H1 (cell line): ENCODE results near the gene RAET1L. TPM values are rescaled to one million over a fixed set of nuclear protein-coding genes. Genes with fewer than 3 reads are reported as not detected.

Experiments used
- CTCF ChIA-PET: fragments of 300-600 bp; sonication (Branson Sonifier 250); formaldehyde crosslinking; loops from one replicate; lab custom pipeline; 2021; ENCODE audit not compliant: partially characterized antibody; lab: Charles Lee
- POLR2A ChIA-PET: fragments of 300-600 bp; sonication (Branson Sonifier 250); formaldehyde crosslinking; loops from one replicate; lab custom pipeline; 2021; ENCODE audit warnings: inconsistent platforms; ENCODE audit not compliant: partially characterized antibody; lab: Charles Lee
- DNase-seq, 2 experiments: peaks; one replicate each; pipeline versions ENCODE4 v3.0.0 to v3.0.0-alpha.2; 2010 to 2022; ENCODE audit warnings: low spot score in 2 of 2, low read depth in 1 of 2, mixed read lengths in 1 of 2
- FAIRE-seq: peaks from 2 replicates; lab custom pipeline; 2011; peaks lifted over from hg19 to GRCh38; lab: Jason Lieb, UNC
- H2AFZ ChIP-seq: 2 replicates; pipeline ENCODE4 v1.8.1; 2012; ENCODE audit warnings: low read length, inconsistent platforms
- H2AK5ac ChIP-seq: 2 replicates; pipeline ENCODE4 v1.6.1; 2013; ENCODE audit warnings: low read depth, low read length
- H2BK120ac ChIP-seq: replicated peaks from 2 replicates; pipeline ENCODE3; 2013; ENCODE audit warnings: low read depth, low read length, inconsistent platforms
- H2BK12ac ChIP-seq: 2 replicates; pipeline ENCODE4 v1.6.1; 2013; ENCODE audit warnings: low read depth, low read length
- H2BK15ac ChIP-seq: 2 replicates; pipeline ENCODE4 v1.6.1; 2013; ENCODE audit warnings: low read length
- H2BK20ac ChIP-seq: 2 replicates; pipeline ENCODE4 v1.6.1; 2013; ENCODE audit warnings: low read length
- H2BK5ac ChIP-seq: 2 replicates; pipeline ENCODE4 v1.6.1; 2013; ENCODE audit warnings: low read depth, low read length
- H3K14ac ChIP-seq: 2 replicates; pipeline ENCODE4 v1.6.1; 2013; ENCODE audit warnings: inconsistent platforms; ENCODE audit not compliant: insufficient read length
- H3K18ac ChIP-seq: 2 replicates; pipeline ENCODE4 v1.6.1; 2013; ENCODE audit warnings: low read length; ENCODE audit errors: extremely low read depth
- H3K23ac ChIP-seq: 2 replicates; pipeline ENCODE4 v1.6.1; 2013; ENCODE audit warnings: inconsistent platforms; ENCODE audit not compliant: insufficient read length
- H3K23me2 ChIP-seq: 2 replicates; pipeline ENCODE4 v1.6.1; 2013; ENCODE audit warnings: low read depth, low read length
- H3K27ac ChIP-seq: 2 replicates; pipeline ENCODE4 v1.6.1; 2011; ENCODE audit warnings: low read depth, low read length, inconsistent platforms
- H3K27me3 ChIP-seq, 4 experiments: replicated peaks in 1 of 4; 1 replicate in 1 of 4; 2 replicates in 3 of 4; pipeline versions ENCODE4 v1.6.1 to v1.8.1; 2011 to 2013; ENCODE audit warnings: low read length in 3 of 4, mild to moderate bottlenecking in 3 of 4, inconsistent platforms in 2 of 4, mixed read lengths in 2 of 4, moderate library complexity in 1 of 4; ENCODE audit not compliant: control insufficient read depth in 3 of 4, insufficient read depth in 3 of 4; ENCODE audit errors: extremely low read depth in 1 of 4
- H3K36me3 ChIP-seq, 4 experiments: 2 replicates each; pipeline versions ENCODE4 v1.6.1 to v1.8.1; 2011 to 2013; ENCODE audit warnings: mild to moderate bottlenecking in 4 of 4, low read length in 3 of 4, moderate library complexity in 2 of 4, control low read depth in 1 of 4, inconsistent platforms in 1 of 4; ENCODE audit not compliant: insufficient read depth in 4 of 4, control insufficient read depth in 2 of 4
- H3K4ac ChIP-seq: replicated peaks from 2 replicates; pipeline ENCODE3; 2013; ENCODE audit warnings: low read length, low read depth, mixed read lengths, inconsistent platforms; ENCODE audit not compliant: insufficient read length
- H3K4me1 ChIP-seq, 4 experiments: replicated peaks in 1 of 4; 1 replicate in 1 of 4; 2 replicates in 3 of 4; pipeline versions ENCODE4 v1.6.1 to v1.8.1; 2011 to 2013; ENCODE audit warnings: low read length in 3 of 4, inconsistent platforms in 2 of 4, mixed read lengths in 1 of 4; ENCODE audit not compliant: insufficient read depth in 4 of 4, control insufficient read depth in 3 of 4
- H3K4me2 ChIP-seq, 2 experiments: 2 replicates each; pipeline versions ENCODE4 v1.6.1 to v1.8.1; 2011 to 2013; ENCODE audit warnings: low read depth in 2 of 2, low read length in 2 of 2, control low read depth in 1 of 2, inconsistent platforms in 1 of 2, mild to moderate bottlenecking in 1 of 2; ENCODE audit not compliant: insufficient read depth in 1 of 2
- H3K4me3 ChIP-seq, 4 experiments: fragments of 200-600, 300-600 bp in 1 of 4; sonication (generic), shearing (Covaris generic), sonication (Bioruptor Twin) in 1 of 4; 2 replicates each; pipeline versions ENCODE4 v1.5.1 to v1.8.1; 2011 to 2016; ENCODE audit warnings: low read length in 4 of 4, low read depth in 3 of 4, control low read depth in 2 of 4, inconsistent platforms in 2 of 4, mild to moderate bottlenecking in 2 of 4, mixed read lengths in 1 of 4, moderate library complexity in 1 of 4; ENCODE audit not compliant: insufficient read depth in 2 of 4; ENCODE audit errors: extremely low read depth in 1 of 4
- H3K56ac ChIP-seq: replicated peaks from 2 replicates; pipeline ENCODE3; 2013; ENCODE audit warnings: low read depth, mild to moderate bottlenecking, mixed read lengths, low read length, inconsistent platforms; ENCODE audit not compliant: insufficient read length
- H3K79me1 ChIP-seq: 2 replicates; pipeline ENCODE4 v1.6.1; 2013; ENCODE audit warnings: low read depth, low read length, control low read depth
- H3K79me2 ChIP-seq, 2 experiments: 2 replicates each; pipeline versions ENCODE4 v1.6.1 to v1.8.1; 2012 to 2013; ENCODE audit warnings: low read length in 2 of 2, mild to moderate bottlenecking in 2 of 2, inconsistent platforms in 1 of 2; ENCODE audit not compliant: insufficient read depth in 2 of 2, control insufficient read depth in 1 of 2
- H3K9ac ChIP-seq, 4 experiments: replicated peaks in 1 of 4; 1 replicate in 1 of 4; 2 replicates in 3 of 4; pipeline versions ENCODE4 v1.6.1 to v1.8.1; 2011 to 2013; ENCODE audit warnings: low read depth in 3 of 4, low read length in 3 of 4, control low read depth in 2 of 4, mild to moderate bottlenecking in 2 of 4, moderate library complexity in 2 of 4, inconsistent platforms in 1 of 4; ENCODE audit errors: extremely low read depth in 1 of 4
- H3K9me3 ChIP-seq, 2 experiments: 2 replicates each; pipeline versions ENCODE4 v1.6.1 to v1.8.1; 2012 to 2013; ENCODE audit warnings: mild to moderate bottlenecking in 2 of 2, moderate library complexity in 2 of 2, control low read depth in 1 of 2, inconsistent platforms in 1 of 2, low read depth in 1 of 2, low read length in 1 of 2, mixed read lengths in 1 of 2; ENCODE audit not compliant: insufficient read depth in 2 of 2
- H4K20me1 ChIP-seq, 2 experiments: replicated peaks in 1 of 2; 2 replicates each; pipeline versions ENCODE3 to v1.8.1; 2011 to 2013; ENCODE audit warnings: inconsistent platforms in 2 of 2, low read length in 2 of 2, mild to moderate bottlenecking in 1 of 2; ENCODE audit not compliant: insufficient read depth in 2 of 2, control insufficient read depth in 1 of 2
- H4K5ac ChIP-seq: 2 replicates; pipeline ENCODE4 v1.6.1; 2013; ENCODE audit warnings: low read length, low read depth, mixed read lengths, inconsistent platforms; ENCODE audit not compliant: insufficient read length
- H4K8ac ChIP-seq: 2 replicates; pipeline ENCODE4 v1.8.0; 2013; ENCODE audit warnings: mild to moderate bottlenecking, moderate library complexity, low read length, inconsistent platforms; ENCODE audit not compliant: insufficient read depth; ENCODE audit errors: extremely low read depth
- H4K91ac ChIP-seq: replicated peaks from 2 replicates; pipeline ENCODE3; 2013; ENCODE audit warnings: low read length, mixed read lengths, inconsistent platforms; ENCODE audit not compliant: insufficient read length
- BCL11A ChIP-seq, 2 experiments: IDR thresholded peaks; one replicate each; pipeline ENCODE4 v1.6.1; 2011; ENCODE audit warnings: low read depth in 2 of 2, low read length in 2 of 2, mild to moderate bottlenecking in 2 of 2
- CHD1 ChIP-seq: IDR thresholded peaks from 2 replicates; pipeline ENCODE4 v1.6.1; 2012; ENCODE audit warnings: low read depth, low read length, improper control_type of control experiment
- CHD2 ChIP-seq: IDR thresholded peaks from 2 replicates; pipeline ENCODE4 v1.6.1; 2012; ENCODE audit warnings: low read length, improper control_type of control experiment
- HDAC2 ChIP-seq, 2 experiments: fragments of 300-600 bp in 1 of 2; sonication (generic) in 1 of 2; IDR thresholded peaks; 2 replicates each; pipeline ENCODE4 v1.6.1; 2011 to 2012; ENCODE audit warnings: low read depth in 2 of 2, low read length in 2 of 2, mild to moderate bottlenecking in 2 of 2, moderate library complexity in 2 of 2, borderline replicate concordance in 1 of 2, inconsistent platforms in 1 of 2
- RAD21 ChIP-seq, 2 experiments: IDR thresholded peaks in 1 of 2; conservative IDR thresholded peaks in 1 of 2; 2 replicates each; pipeline ENCODE4 v1.6.1; 2011; ENCODE audit warnings: low read depth in 2 of 2, low read length in 2 of 2, improper control_type of control experiment in 1 of 2, inconsistent platforms in 1 of 2, mild to moderate bottlenecking in 1 of 2, moderate library complexity in 1 of 2
- SUZ12 ChIP-seq: fragments of 200-600 bp; sonication (generic); IDR thresholded peaks from 2 replicates; pipeline ENCODE4 v1.6.1; 2012; ENCODE audit warnings: mild to moderate bottlenecking, inconsistent platforms, low read length, moderate library complexity, mixed read lengths
- TEAD4 ChIP-seq: IDR thresholded peaks from 2 replicates; pipeline ENCODE4 v1.6.1; 2012; ENCODE audit warnings: low read depth, low read length, inconsistent platforms, mixed read lengths
- WGBS, 2 experiments: shearing (Covaris generic) in 1 of 2; methylation state at CpG; one replicate each; pipeline versions ENCODE4 v1.1.6 to v1.1.7; 2013 to 2015; ENCODE audit warnings: low lambda C conversion rate in 2 of 2, mixed read lengths in 2 of 2, inconsistent platforms in 1 of 2, low coverage in 1 of 2, missing lambda C conversion rate in 1 of 2; ENCODE audit not compliant: insufficient replicate concordance in 2 of 2, insufficient coverage in 1 of 2, insufficient read length in 1 of 2; ENCODE audit errors: extremely low coverage in 1 of 2, missing lambda C conversion rate in 1 of 2; 5-methylcytosine and 5-hydroxymethylcytosine counted together
- polyA plus RNA-seq, 7 experiments: library from polyadenylated mRNA; depleted of rRNA in 3 of 7; stranded (reverse) in 5 of 7; unstranded in 2 of 7; fragments of >200 nt in 5 of 7; fragments of 200-250 nt in 2 of 7; gene quantifications; 1 replicate in 5 of 7; 2 replicates in 1 of 7; 4 replicates in 1 of 7; pipeline versions ENCODE4 v1.2.1 to v1.2.3, GENCODE V29; 2011 to 2013; ENCODE audit warnings: missing spikeins in 2 of 7, mixed read lengths in 2 of 7
- total RNA-seq: library from RNA; stranded (reverse); fragmentation: NEBNext Ultra II Directional; extraction: Animal tissue kit (Norgen Biotek cat#: 25700); gene quantifications from 2 replicates; pipeline ENCODE4 v1.2.1, GENCODE V29; 2021
- TF ChIP-seq, protein P1 (sequence below), 3 experiments: IDR thresholded peaks; 1 replicate in 2 of 3; 2 replicates in 1 of 3; pipeline versions ENCODE4 v1.5.1 to v1.6.1; 2011; ENCODE audit warnings: low read length in 3 of 3, mild to moderate bottlenecking in 3 of 3, inconsistent platforms in 2 of 3, low read depth in 1 of 3, moderate library complexity in 1 of 3; ENCODE audit not compliant: insufficient read depth in 1 of 3; ENCODE audit errors: control extremely low read depth in 1 of 3
- TF ChIP-seq, protein P2 (sequence below): IDR thresholded peaks from 2 replicates; pipeline ENCODE4 v1.6.1; 2011; ENCODE audit warnings: low read length, improper control_type of control experiment

The RAET1L gene
- total and polyA plus RNA-seq, 2 of the 8 experiments (the other 6 are each of a cell fraction or from before 2014, with no cell fraction given), result not detected

GRCh38 chr6:149985481-149985937, 39.8 kb downstream of the RAET1L start:
- Histone ChIP-seq H2BK5ac (no peak overlapping the region), H3K23me2 (no peaks in the 10 kb centered on the region; the same call in 1 of the 2 replicates), H3K9ac (no peak overlapping the region), H3K4me3 (no peak overlapping the region), H2AK5ac (0 out of 2 replicates have a peak overlapping the region, but pooled peaks have one; percentile 69), H3K9me3 (no peaks in the 10 kb centered on the region; a peak in 1 of 4 replicates), H2BK12ac (peak overlapping the region; percentile 6; the same call in 1 of the 2 replicates), H3K56ac (no peak overlapping the region), H2BK15ac (no peak overlapping the region), H2BK120ac (no peak overlapping the region), H3K27me3 (peaks cover 72 to 94% (median 87%) of the 10 kb centered on the region in 4 experiments), H3K79me1 (no peaks in the 10 kb centered on the region), H4K8ac (no peak overlapping the region), H2BK20ac (no peak overlapping the region), H3K4me2 (no peak overlapping the region), H3K18ac (no peak overlapping the region), H3K23ac (no peak overlapping the region), H2AFZ (no peak overlapping the region), H3K14ac (no peak overlapping the region), H3K4ac (no peak overlapping the region), H4K91ac (no peak overlapping the region), H3K27ac (no peak overlapping the region), H4K5ac (no peak overlapping the region), H3K36me3 (no peaks in the 10 kb centered on the region), H3K79me2 (no peaks in the 10 kb centered on the region), H4K20me1 (peaks cover 5 to 17% of the 10 kb centered on the region in 2 experiments), H3K4me1 (peaks cover 2 to 13% (median 11%) of the 10 kb centered on the region in 4 experiments)
- DNase-seq, result no peak
- ChIA-PET POLR2A (no interaction called here), CTCF (interaction anchor here (1.1 kb wide), 1 partner anchor 86 kb away, joined by 3 read pairs; no protein-coding TSS in a partner anchor)
- WGBS, 2 experiments, result 25% methylated on average over 5 of the region's 5 CpGs; no CpG with 5 or more reads in 1 of the 2 experiments
- FAIRE-seq, result no peak
- TF ChIP-seq, protein P1, sequence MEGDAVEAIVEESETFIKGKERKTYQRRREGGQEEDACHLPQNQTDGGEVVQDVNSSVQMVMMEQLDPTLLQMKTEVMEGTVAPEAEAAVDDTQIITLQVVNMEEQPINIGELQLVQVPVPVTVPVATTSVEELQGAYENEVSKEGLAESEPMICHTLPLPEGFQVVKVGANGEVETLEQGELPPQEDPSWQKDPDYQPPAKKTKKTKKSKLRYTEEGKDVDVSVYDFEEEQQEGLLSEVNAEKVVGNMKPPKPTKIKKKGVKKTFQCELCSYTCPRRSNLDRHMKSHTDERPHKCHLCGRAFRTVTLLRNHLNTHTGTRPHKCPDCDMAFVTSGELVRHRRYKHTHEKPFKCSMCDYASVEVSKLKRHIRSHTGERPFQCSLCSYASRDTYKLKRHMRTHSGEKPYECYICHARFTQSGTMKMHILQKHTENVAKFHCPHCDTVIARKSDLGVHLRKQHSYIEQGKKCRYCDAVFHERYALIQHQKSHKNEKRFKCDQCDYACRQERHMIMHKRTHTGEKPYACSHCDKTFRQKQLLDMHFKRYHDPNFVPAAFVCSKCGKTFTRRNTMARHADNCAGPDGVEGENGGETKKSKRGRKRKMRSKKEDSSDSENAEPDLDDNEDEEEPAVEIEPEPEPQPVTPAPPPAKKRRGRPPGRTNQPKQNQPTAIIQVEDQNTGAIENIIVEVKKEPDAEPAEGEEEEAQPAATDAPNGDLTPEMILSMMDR (IDR thresholded peaks at IDR 0.05; ENCODE audit: control extremely low read depth in 1 of 3, insufficient read depth in 1 of 3, low read depth in 1 of 3, low read length in 3 of 3), result peak in 1 of 3 experiments; percentile 5; a peak in 1 of 4 replicates
- TF ChIP-seq RAD21 (IDR thresholded peaks at IDR 0.05 in 1 of 2, conservative IDR thresholded peaks at IDR 0.05 in 1 of 2; ENCODE audit: low read depth in 2 of 2, low read length in 2 of 2) (no peak), TEAD4 (no peak), BCL11A (IDR thresholded peaks at IDR 0.05; ENCODE audit: low read depth in 2 of 2, low read length in 2 of 2) (no peak), CHD1 (no peak), SUZ12 (peak; percentile 60; the same call in 1 of the 2 replicates), CHD2 (no peak), HDAC2 (IDR thresholded peaks at IDR 0.05; ENCODE audit: borderline replicate concordance in 1 of 2, low read depth in 2 of 2, low read length in 2 of 2) (no peak)
- TF ChIP-seq, protein P2, sequence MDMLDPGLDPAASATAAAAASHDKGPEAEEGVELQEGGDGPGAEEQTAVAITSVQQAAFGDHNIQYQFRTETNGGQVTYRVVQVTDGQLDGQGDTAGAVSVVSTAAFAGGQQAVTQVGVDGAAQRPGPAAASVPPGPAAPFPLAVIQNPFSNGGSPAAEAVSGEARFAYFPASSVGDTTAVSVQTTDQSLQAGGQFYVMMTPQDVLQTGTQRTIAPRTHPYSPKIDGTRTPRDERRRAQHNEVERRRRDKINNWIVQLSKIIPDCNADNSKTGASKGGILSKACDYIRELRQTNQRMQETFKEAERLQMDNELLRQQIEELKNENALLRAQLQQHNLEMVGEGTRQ, result no peak
